Esophagus (tissue), 2 donors: ENCODE measurements around the gene PTPRQ. TPM values are rescaled to one million over a fixed set of nuclear protein-coding genes. Genes with fewer than 3 reads are reported as not detected.

Source experiments
- H3K27ac ChIP-seq, 2 donors: one replicate each; pipeline ENCODE4 v1.5.1; 2013; ENCODE audit warnings: low read depth in 2 of 2, mild to moderate bottlenecking in 2 of 2, inconsistent platforms in 1 of 2, low read length in 1 of 2, moderate library complexity in 1 of 2
- H3K27me3 ChIP-seq, 2 donors: one replicate each; pipeline ENCODE4 v1.6.1; 2013; ENCODE audit warnings: low read length in 2 of 2, control low read depth in 1 of 2, mild to moderate bottlenecking in 1 of 2; ENCODE audit not compliant: insufficient read depth in 2 of 2, control insufficient read depth in 1 of 2
- H3K36me3 ChIP-seq, 2 donors: one replicate each; pipeline ENCODE4 v1.6.1; 2013; ENCODE audit warnings: low read length in 1 of 2; ENCODE audit not compliant: control insufficient read depth in 2 of 2, insufficient read depth in 2 of 2
- H3K4me1 ChIP-seq, 2 donors: one replicate each; pipeline ENCODE4 v1.6.1; 2013; ENCODE audit warnings: low read length in 1 of 2; ENCODE audit not compliant: control insufficient read depth in 2 of 2, insufficient read depth in 2 of 2
- H3K4me3 ChIP-seq, 2 donors: one replicate each; pipeline ENCODE4 v1.5.1; 2013; ENCODE audit warnings: low read length in 2 of 2, mild to moderate bottlenecking in 2 of 2, low read depth in 1 of 2, moderate library complexity in 1 of 2
- H3K9me3 ChIP-seq, 2 donors: one replicate each; pipeline ENCODE4 v1.6.1; 2013; ENCODE audit warnings: mild to moderate bottlenecking in 2 of 2, low read depth in 1 of 2, low read length in 1 of 2, moderate library complexity in 1 of 2; ENCODE audit not compliant: control insufficient read depth in 2 of 2, insufficient read depth in 1 of 2
- WGBS, 2 donors: extraction: QIAGEN DNeasy Blood & Tissue Kit; methylation state at CpG; one replicate each; pipeline ENCODE4 v1.1.7; 2013; 5-methylcytosine and 5-hydroxymethylcytosine counted together
- polyA plus RNA-seq, 2 donors: library from polyadenylated mRNA; stranded (reverse); fragments of 200-250 nt; gene quantifications; one replicate each; pipeline ENCODE4 v1.2.3, GENCODE V29; 2013
- donor health status: healthy with polysubstance abuse.
- donor health status: Bipolar disorder and iron deficiency.

Gene PTPRQ
- polyA plus RNA-seq, 2 donors = 0.20 to 0.22 TPM

GRCh38 chr12:80704420-80704819, 260.4 kb downstream of the PTPRQ start:
- Histone ChIP-seq H3K36me3 (no peaks in the 10 kb centered on the region), H3K4me1 (peaks cover 0 to 3% of the 10 kb centered on the region in 2 donors), H3K27ac (no peak overlapping the region), H3K27me3 (no peaks in the 10 kb centered on the region), H3K4me3 (no peak overlapping the region), H3K9me3 (no peaks in the 10 kb centered on the region)
- 78 to 79% methylated on average over 2 of the region's 2 CpGs for WGBS, 2 donors

GRCh38 chr12:80707126-80707829, 263.2 kb downstream of the PTPRQ start, which contains the start of gene MYF6:
Gene MYF6, plus strand, starts transcription at chr12:80707634. Its CDS starts 86 bp downstream, at chr12:80707720.
- Histone ChIP-seq H3K4me1 (peaks cover 0 to 3% of the 10 kb centered on the region in 2 donors), H3K9me3 (no peaks in the 10 kb centered on the region), H3K36me3 (no peaks in the 10 kb centered on the region), H3K27ac (no peak within 1 kb of the TSS), H3K4me3 (no peak within 1 kb of the TSS), H3K27me3 (peaks cover 0 to 4% of the 10 kb centered on the region in 2 donors)
- 63 to 67% methylated on average over 4 of the region's 4 CpGs for WGBS, 2 donors

GRCh38 chr12:80707830-80708258, 263.8 kb downstream of the PTPRQ start:
- 47 to 55% methylated on average over 21 of the region's 21 CpGs for WGBS, 2 donors
- Histone ChIP-seq H3K4me3 (no peak overlapping the region), H3K36me3 (no peaks in the 10 kb centered on the region), H3K4me1 (peaks cover 0 to 3% of the 10 kb centered on the region in 2 donors), H3K9me3 (no peaks in the 10 kb centered on the region), H3K27me3 (peaks cover 0 to 4% of the 10 kb centered on the region in 2 donors), H3K27ac (no peak overlapping the region)

GRCh38 chr12:80708259-80708974, 264.4 kb downstream of the PTPRQ start:
- Histone ChIP-seq H3K36me3 (no peaks in the 10 kb centered on the region), H3K27ac (no peak overlapping the region), H3K4me1 (peaks cover 0 to 3% of the 10 kb centered on the region in 2 donors), H3K9me3 (no peaks in the 10 kb centered on the region), H3K4me3 (no peak overlapping the region), H3K27me3 (peaks cover 0 to 4% of the 10 kb centered on the region in 2 donors)
- 14 to 17% methylated on average over 50 of the region's 50 CpGs for WGBS, 2 donors

- no peaks in the 10 kb centered on the region for H3K9me3 ChIP-seq
- peaks cover 0 to 3% of the 10 kb centered on the region in 2 donors for H3K4me1 ChIP-seq
- no peak overlapping the region for H3K4me3 ChIP-seq
- H3K27me3 ChIP-seq = peaks cover 0 to 4% of the 10 kb centered on the region in 2 donors
- WGBS, 2 donors = 46 to 56% methylated on average over 10 of the region's 10 CpGs
- no peak overlapping the region for H3K27ac ChIP-seq
- no peaks in the 10 kb centered on the region for H3K36me3 ChIP-seq
Observed at GRCh38 chr12:80708975-80709328, 264.9 kb downstream of the PTPRQ start.

GRCh38 chr12:80709811-80710726, 266.0 kb downstream of the PTPRQ start:
- no peak overlapping the region for H3K4me3 ChIP-seq
- peaks cover 0 to 3% of the 10 kb centered on the region in 2 donors for H3K4me1 ChIP-seq
- H3K27ac ChIP-seq = no peak overlapping the region
- H3K36me3 ChIP-seq = no peaks in the 10 kb centered on the region
- no peaks in the 10 kb centered on the region for H3K9me3 ChIP-seq
- peaks cover 0 to 4% of the 10 kb centered on the region in 2 donors for H3K27me3 ChIP-seq
- 66 to 74% methylated on average over 20 of the region's 20 CpGs for WGBS, 2 donors

- Histone ChIP-seq H3K9me3 (no peaks in the 10 kb centered on the region), H3K36me3 (no peaks in the 10 kb centered on the region), H3K4me1 (peaks cover 0 to 3% of the 10 kb centered on the region in 2 donors), H3K4me3 (no peak overlapping the region), H3K27ac (no peak overlapping the region), H3K27me3 (peaks cover 0 to 4% of the 10 kb centered on the region in 2 donors)
- 84 to 94% methylated on average over 1 of the region's 1 CpG for WGBS, 2 donors
Observed at GRCh38 chr12:80710727-80711449, 266.9 kb downstream of the PTPRQ start.

GRCh38 chr12:80711866-80712265, 267.8 kb downstream of the PTPRQ start:
- H3K36me3 ChIP-seq = no peaks in the 10 kb centered on the region
- H3K4me3 ChIP-seq = no peak overlapping the region
- H3K27me3 ChIP-seq = peaks cover 0 to 4% of the 10 kb centered on the region in 2 donors
- H3K27ac ChIP-seq = no peak overlapping the region
- H3K9me3 ChIP-seq = peaks cover 0 to 1% of the 10 kb centered on the region in 2 donors
- H3K4me1 ChIP-seq = peaks cover 0 to 3% of the 10 kb centered on the region in 2 donors
- 49 to 50% methylated on average over 1 of the region's 1 CpG for WGBS, 2 donors

GRCh38 chr12:80712866-80713265, 268.8 kb downstream of the PTPRQ start:
- H3K9me3 ChIP-seq = peaks cover 0 to 5% of the 10 kb centered on the region in 2 donors
- no peak overlapping the region for H3K27ac ChIP-seq
- no peaks in the 10 kb centered on the region for H3K36me3 ChIP-seq
- no peak overlapping the region for H3K4me3 ChIP-seq
- H3K4me1 ChIP-seq = peaks cover 0 to 3% of the 10 kb centered on the region in 2 donors
- peaks cover 0 to 4% of the 10 kb centered on the region in 2 donors for H3K27me3 ChIP-seq
